RWPE2 (cell line): ENCODE results near the gene BABAM2.

Source experiments
- ATAC-seq: fragments of 200-7000 bp; cut with Tn5 transposase; 3 replicates; pipeline ENCODE4 v1.9.1; 2021; ENCODE audit warnings: low read depth
- DNase-seq: peaks from one replicate; pipeline ENCODE4 v3.0.0-alpha.2; 2020; ENCODE audit warnings: low spot score
- H3K27ac ChIP-seq: fragments of 450-650 bp; 2 replicates; pipeline ENCODE4 v1.5.1; 2017; ENCODE audit warnings: mild to moderate bottlenecking; ENCODE audit not compliant: poor library complexity, severe bottlenecking
- H3K27me3 ChIP-seq: fragments of 250-450 bp; sonication (Bioruptor Pico); 2 replicates; pipeline ENCODE4 v1.5.1; 2021; ENCODE audit warnings: mild to moderate bottlenecking, moderate library complexity; ENCODE audit not compliant: insufficient read depth, poor library complexity, severe bottlenecking
- H3K36me3 ChIP-seq: fragments of 250-450 bp; sonication (Bioruptor Pico); 2 replicates; pipeline ENCODE4 v1.5.1; 2020; ENCODE audit warnings: low read depth, mild to moderate bottlenecking, moderate library complexity
- H3K4me1 ChIP-seq: fragments of 250-450 bp; sonication (Bioruptor Pico); 2 replicates; pipeline ENCODE4 v1.5.1; 2021; ENCODE audit warnings: mild to moderate bottlenecking, moderate library complexity; ENCODE audit not compliant: insufficient read depth, poor library complexity, severe bottlenecking
- H3K4me3 ChIP-seq: fragments of 250-450 bp; sonication (Bioruptor Pico); 2 replicates; pipeline ENCODE4 v1.5.1; 2021; ENCODE audit warnings: mild to moderate bottlenecking, moderate library complexity; ENCODE audit not compliant: severe bottlenecking
- H3K9me3 ChIP-seq: fragments of 250-450 bp; sonication (Bioruptor Pico); 2 replicates; pipeline ENCODE4 v1.5.1; 2021; ENCODE audit warnings: mild to moderate bottlenecking, moderate library complexity; ENCODE audit not compliant: severe bottlenecking
- TF ChIP-seq, protein P1 (sequence below): fragments of 450-650 bp; IDR thresholded peaks from one replicate; pipeline ENCODE4 v1.5.1; 2017; ENCODE audit warnings: mild to moderate bottlenecking, moderate library complexity; ENCODE audit not compliant: poor library complexity, severe bottlenecking

BABAM2 gene

GRCh38 chr2:28035816-28036215, 145.3 kb downstream of the BABAM2 start:
- ATAC-seq, result no peak
- no peak for DNase-seq
- no peaks in the 10 kb centered on the region for H3K9me3 ChIP-seq

GRCh38 chr2:28036307-28036706, 145.8 kb downstream of the BABAM2 start:
- no peak overlapping the region for H3K4me3 ChIP-seq
- no peaks in the 10 kb centered on the region for H3K36me3 ChIP-seq
- no peaks in the 10 kb centered on the region for H3K9me3 ChIP-seq
- H3K27me3 ChIP-seq, result no peaks in the 10 kb centered on the region
- ATAC-seq (no peak), DNase-seq (no peak)
- H3K4me1 ChIP-seq, result no peaks in the 10 kb centered on the region
- TF ChIP-seq, protein P1, sequence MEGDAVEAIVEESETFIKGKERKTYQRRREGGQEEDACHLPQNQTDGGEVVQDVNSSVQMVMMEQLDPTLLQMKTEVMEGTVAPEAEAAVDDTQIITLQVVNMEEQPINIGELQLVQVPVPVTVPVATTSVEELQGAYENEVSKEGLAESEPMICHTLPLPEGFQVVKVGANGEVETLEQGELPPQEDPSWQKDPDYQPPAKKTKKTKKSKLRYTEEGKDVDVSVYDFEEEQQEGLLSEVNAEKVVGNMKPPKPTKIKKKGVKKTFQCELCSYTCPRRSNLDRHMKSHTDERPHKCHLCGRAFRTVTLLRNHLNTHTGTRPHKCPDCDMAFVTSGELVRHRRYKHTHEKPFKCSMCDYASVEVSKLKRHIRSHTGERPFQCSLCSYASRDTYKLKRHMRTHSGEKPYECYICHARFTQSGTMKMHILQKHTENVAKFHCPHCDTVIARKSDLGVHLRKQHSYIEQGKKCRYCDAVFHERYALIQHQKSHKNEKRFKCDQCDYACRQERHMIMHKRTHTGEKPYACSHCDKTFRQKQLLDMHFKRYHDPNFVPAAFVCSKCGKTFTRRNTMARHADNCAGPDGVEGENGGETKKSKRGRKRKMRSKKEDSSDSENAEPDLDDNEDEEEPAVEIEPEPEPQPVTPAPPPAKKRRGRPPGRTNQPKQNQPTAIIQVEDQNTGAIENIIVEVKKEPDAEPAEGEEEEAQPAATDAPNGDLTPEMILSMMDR, result no peak
- no peak overlapping the region for H3K27ac ChIP-seq

More at GRCh38 chr2:28035816-28036215, 145.3 kb downstream of the BABAM2 start:
- Histone ChIP-seq H3K36me3 (no peaks in the 10 kb centered on the region), H3K27ac (no peak overlapping the region), H3K4me1 (no peaks in the 10 kb centered on the region), H3K27me3 (no peaks in the 10 kb centered on the region), H3K4me3 (no peak overlapping the region)
- TF ChIP-seq, protein P1, result no peak

DNA sequence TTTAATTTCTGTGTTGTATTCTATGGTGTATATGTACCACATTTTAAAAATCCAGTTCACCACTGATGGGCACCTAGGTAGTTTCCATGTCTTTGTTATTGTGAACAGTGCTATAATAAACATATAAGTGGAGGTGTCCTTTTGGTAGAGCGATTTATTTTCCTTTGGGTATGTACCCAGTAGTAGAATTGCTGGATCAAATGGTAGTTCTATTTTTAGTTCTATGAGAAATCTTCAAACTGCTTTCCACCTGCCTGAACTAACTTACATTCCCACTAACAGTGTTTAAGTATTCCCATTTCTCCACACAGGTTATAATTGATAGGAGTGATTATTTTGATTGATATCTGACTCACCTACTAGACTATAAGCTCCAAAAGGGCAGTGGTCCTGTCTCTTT, 148.2 kb downstream of the BABAM2 start:
- TF ChIP-seq, protein P1, result no peak
- H3K4me1 ChIP-seq, result no peaks in the 10 kb centered on the region
- no peak overlapping the region for H3K27ac ChIP-seq
- H3K27me3 ChIP-seq, result no peaks in the 10 kb centered on the region
- ATAC-seq (no peak), DNase-seq (no peak)
- no peaks in the 10 kb centered on the region for H3K9me3 ChIP-seq
- H3K36me3 ChIP-seq, result no peaks in the 10 kb centered on the region
- no peak overlapping the region for H3K4me3 ChIP-seq

DNA sequence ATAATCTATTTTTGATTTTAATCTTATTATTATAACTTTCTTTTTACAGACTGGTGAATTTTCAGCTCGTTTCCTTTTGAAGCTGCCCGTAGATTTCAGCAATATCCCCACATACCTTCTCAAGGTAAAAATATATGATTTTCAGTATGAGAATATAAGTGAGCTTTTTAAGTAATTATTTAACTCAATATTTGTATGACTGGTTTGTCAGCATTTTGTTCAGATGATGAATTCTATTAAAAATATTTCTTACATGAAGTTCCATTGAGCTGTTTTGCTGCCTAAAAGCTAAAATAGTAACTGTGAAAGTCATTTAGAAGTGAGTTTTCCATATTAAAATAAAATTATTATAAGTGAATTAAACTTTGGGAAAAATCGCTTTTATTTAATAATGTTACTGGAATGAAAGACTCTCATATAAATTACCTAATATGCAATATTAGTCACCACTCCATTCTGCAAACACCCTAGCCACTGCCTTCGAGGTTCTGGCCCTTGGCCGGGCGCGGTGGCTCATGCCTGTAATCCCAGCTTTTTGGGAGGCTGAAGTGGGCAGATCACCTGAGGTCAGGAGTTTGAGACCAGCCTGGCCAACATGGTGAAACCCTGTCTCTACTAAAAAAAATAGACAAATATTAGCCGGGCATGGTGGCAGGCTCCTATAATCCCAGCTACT, 155.3 kb downstream of the BABAM2 start:
- TF ChIP-seq, protein P1, result no peak
- H3K9me3 ChIP-seq, result no peaks in the 10 kb centered on the region
- H3K27me3 ChIP-seq, result no peaks in the 10 kb centered on the region
- ATAC-seq (no peak), DNase-seq (no peak)
- H3K36me3 ChIP-seq, result peaks cover 7% of the 10 kb centered on the region; the same call in 1 of the 2 replicates
- H3K4me1 ChIP-seq, result peaks cover 26% of the 10 kb centered on the region
- no peak overlapping the region for H3K4me3 ChIP-seq
- no peak overlapping the region for H3K27ac ChIP-seq

DNA sequence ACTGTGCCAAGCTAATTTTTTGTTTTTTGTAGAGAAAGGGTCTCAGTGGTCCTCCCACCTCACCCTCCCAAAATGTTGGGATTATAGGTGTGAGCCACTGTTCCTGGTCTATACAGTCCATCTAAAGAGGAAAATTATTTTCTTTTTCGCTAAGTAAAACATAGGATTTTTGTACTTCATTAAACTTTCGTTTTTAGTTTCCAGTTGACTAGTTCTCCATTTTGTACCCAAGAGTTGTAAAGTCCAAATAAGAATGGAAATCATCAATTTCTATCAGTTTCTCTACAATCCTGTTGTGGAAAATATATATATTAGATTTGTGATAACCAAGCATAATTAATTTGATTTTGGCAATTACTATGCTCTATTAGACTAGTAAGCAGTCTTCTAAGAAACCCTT, 156.4 kb downstream of the BABAM2 start:
- TF ChIP-seq, protein P1, result no peak
- H3K4me3 ChIP-seq, result no peak overlapping the region
- DNase-seq, result no peak

More for the DNA sequence above, 156.4 kb downstream of the BABAM2 start:
- Histone ChIP-seq H3K27ac (peak overlapping the region; percentile 51), H3K36me3 (peaks cover 7% of the 10 kb centered on the region; the same call in 1 of the 2 replicates), H3K9me3 (no peaks in the 10 kb centered on the region), H3K4me1 (peaks cover 26% of the 10 kb centered on the region), H3K27me3 (no peaks in the 10 kb centered on the region)
- no peak for ATAC-seq
